Vagina (tissue), 2 donors: ENCODE data around the gene RAB11FIP3. TPM values are rescaled to one million over a fixed set of nuclear protein-coding genes. Genes with fewer than 3 reads are reported as not detected.

ENCODE experiments used
- DNase-seq, 2 donors: peaks; one replicate each; pipeline ENCODE4 v3.0.0-alpha.2; 2017; ENCODE audit errors: extremely low spot score in 2 of 2
- H3K27ac ChIP-seq: fragments of 200-600 bp; sonication (generic); one replicate; pipeline ENCODE4 v1.5.1; 2019
- H3K27me3 ChIP-seq: fragments of 200-600 bp; sonication (generic); one replicate; pipeline ENCODE4 v1.5.1; 2019
- H3K36me3 ChIP-seq, 2 donors: fragments of 200-600 bp; sonication (generic); one replicate each; pipeline ENCODE4 v1.5.1; 2017 to 2019
- H3K4me1 ChIP-seq: fragments of 200-600 bp; sonication (generic); one replicate; pipeline ENCODE4 v1.5.1; 2019
- H3K4me3 ChIP-seq, 2 donors: fragments of 200-600 bp; sonication (generic); 1 replicate in 1 of 2; 2 replicates in 1 of 2; pipeline ENCODE4 v1.5.1; 2016 to 2019
- H3K9me3 ChIP-seq: fragments of 200-600 bp; sonication (generic); one replicate; pipeline ENCODE4 v1.5.1; 2019
- POLR2A ChIP-seq, 2 donors: fragments of 450-650 bp; IDR thresholded peaks; one replicate each; pipeline ENCODE4 v1.6.1; 2017; ENCODE audit warnings: antibody characterized with exemption in 2 of 2, mild to moderate bottlenecking in 2 of 2, moderate library complexity in 2 of 2
- POLR2AphosphoS5 ChIP-seq, 2 donors: sonication (generic); formaldehyde crosslinking; IDR thresholded peaks; one replicate each; pipeline ENCODE4 v1.9.0; 2017; ENCODE audit warnings: antibody characterized with exemption in 2 of 2, mild to moderate bottlenecking in 2 of 2, low read depth in 1 of 2; ENCODE audit not compliant: insufficient read depth in 1 of 2
- intact Hi-C: fragments of 100-400 bp; cut with DNase I; formaldehyde crosslinking; loops from one replicate; pipeline ENCODE4 v1.15.1; 2023
- total RNA-seq: library from RNA; depleted of rRNA; stranded (reverse); fragments of >200 nt; gene quantifications from one replicate; pipeline ENCODE4 v1.2.3, GENCODE V29; 2016
- TF ChIP-seq, protein P1 (sequence below), 3 experiments: fragments of 450-650 bp in 2 of 3; fragments of 200-600 bp in 1 of 3; sonication (generic) in 1 of 3; IDR thresholded peaks; one replicate each; pipeline ENCODE4 v1.5.1; 2017 to 2019; ENCODE audit warnings: antibody characterized with exemption in 3 of 3, mild to moderate bottlenecking in 2 of 3, moderate library complexity in 2 of 3

Gene RAB11FIP3
- total RNA-seq, 1 donor from 2014 or later = 36.6 TPM

DNA sequence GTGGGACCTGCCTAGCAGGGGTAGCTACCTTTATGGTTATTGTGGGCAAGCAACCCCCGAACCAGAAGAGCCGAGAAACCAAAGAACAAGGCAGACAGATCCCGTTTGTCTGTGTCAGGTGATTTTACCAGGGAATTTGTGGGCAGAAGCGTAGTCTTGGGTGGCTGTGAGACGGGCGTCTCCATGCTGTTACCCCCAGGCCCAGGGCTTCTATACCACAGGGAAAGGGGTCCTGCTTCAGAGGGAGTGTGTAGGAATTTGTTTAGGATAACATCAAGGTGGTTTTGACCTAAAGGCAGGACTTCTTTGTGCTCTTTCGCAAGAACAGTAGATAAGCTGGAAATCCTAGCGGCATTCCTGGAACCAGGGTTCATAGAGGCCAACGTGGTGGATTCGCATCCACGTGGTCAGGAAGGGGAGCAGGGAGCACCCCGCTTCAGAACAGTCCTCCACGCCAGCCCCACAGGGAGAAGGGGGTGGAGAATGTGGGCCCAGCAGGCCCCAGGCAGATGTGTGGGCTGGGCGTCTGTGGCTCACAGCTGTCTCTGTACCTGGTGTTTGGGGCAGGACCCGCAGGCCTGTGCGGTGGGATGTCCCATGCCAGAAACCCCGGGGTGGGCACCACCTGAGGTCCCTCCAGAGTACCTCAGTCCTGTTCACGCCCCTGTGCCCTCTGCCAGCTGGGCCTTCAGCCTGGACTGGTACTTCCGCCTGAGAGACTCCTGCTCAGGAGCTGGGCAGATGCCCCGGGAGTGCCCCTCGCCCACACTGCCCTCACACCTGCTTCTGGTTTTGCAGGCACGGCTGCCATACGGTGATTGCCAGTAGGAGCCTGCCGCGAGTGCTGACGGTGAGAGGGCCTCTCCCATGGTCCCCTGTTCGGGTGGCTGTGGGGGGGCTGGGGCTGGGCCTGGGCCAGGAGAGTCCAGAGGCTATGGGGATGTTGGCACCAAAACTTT, 19.6 kb upstream of the RAB11FIP3 start:
- DNase-seq = no peak
- no peak overlapping the region for H3K27ac ChIP-seq
- H3K27me3 ChIP-seq = no peaks in the 10 kb centered on the region
- no peaks in the 10 kb centered on the region for H3K9me3 ChIP-seq
- intact Hi-C loops = no loop called here
- TF ChIP-seq, protein P1, sequence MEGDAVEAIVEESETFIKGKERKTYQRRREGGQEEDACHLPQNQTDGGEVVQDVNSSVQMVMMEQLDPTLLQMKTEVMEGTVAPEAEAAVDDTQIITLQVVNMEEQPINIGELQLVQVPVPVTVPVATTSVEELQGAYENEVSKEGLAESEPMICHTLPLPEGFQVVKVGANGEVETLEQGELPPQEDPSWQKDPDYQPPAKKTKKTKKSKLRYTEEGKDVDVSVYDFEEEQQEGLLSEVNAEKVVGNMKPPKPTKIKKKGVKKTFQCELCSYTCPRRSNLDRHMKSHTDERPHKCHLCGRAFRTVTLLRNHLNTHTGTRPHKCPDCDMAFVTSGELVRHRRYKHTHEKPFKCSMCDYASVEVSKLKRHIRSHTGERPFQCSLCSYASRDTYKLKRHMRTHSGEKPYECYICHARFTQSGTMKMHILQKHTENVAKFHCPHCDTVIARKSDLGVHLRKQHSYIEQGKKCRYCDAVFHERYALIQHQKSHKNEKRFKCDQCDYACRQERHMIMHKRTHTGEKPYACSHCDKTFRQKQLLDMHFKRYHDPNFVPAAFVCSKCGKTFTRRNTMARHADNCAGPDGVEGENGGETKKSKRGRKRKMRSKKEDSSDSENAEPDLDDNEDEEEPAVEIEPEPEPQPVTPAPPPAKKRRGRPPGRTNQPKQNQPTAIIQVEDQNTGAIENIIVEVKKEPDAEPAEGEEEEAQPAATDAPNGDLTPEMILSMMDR (IDR thresholded peaks at IDR 0.05) = no peak
- TF ChIP-seq POLR2AphosphoS5 (IDR thresholded peaks at IDR 0.05; ENCODE audit: insufficient read depth in 1 of 2, low read depth in 1 of 2) (no peak), POLR2A (IDR thresholded peaks at IDR 0.05) (no peak)
- H3K4me1 ChIP-seq = peaks cover 12% of the 10 kb centered on the region
- H3K4me3 ChIP-seq = no peak overlapping the region
- no peaks in the 10 kb centered on the region for H3K36me3 ChIP-seq

DNA sequence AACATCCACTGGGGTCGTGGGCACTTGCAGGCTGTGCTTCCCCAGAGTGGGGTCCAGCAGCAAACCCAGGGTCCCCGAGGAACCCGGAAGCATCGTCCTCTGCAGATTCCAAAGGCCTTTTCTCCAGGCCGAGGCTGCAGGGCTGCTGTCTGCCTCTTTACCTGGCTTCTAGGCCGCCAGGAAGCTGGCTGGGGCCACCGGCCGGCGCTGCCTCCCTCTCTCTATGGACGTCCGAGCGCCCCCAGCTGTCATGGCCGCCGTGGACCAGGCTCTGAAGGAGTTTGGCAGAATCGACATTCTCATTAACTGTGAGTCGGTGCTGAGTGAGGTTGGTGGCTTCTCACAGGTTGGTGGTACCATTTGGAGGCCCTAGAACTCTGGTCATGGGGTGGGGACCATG, 18.2 kb upstream of the RAB11FIP3 start:
- Histone ChIP-seq H3K9me3 (no peaks in the 10 kb centered on the region), H3K4me1 (peaks cover 7% of the 10 kb centered on the region), H3K27me3 (no peaks in the 10 kb centered on the region), H3K36me3 (no peaks in the 10 kb centered on the region), H3K4me3 (no peak overlapping the region), H3K27ac (no peak overlapping the region)
- TF ChIP-seq, protein P1 (IDR thresholded peaks at IDR 0.05) = no peak
- no peak for TF ChIP-seq POLR2A (IDR thresholded peaks at IDR 0.05)
- no peak for TF ChIP-seq POLR2AphosphoS5 (IDR thresholded peaks at IDR 0.05; ENCODE audit: insufficient read depth in 1 of 2, low read depth in 1 of 2)
- DNase-seq = no peak
- intact Hi-C loops = no loop called here

DNA sequence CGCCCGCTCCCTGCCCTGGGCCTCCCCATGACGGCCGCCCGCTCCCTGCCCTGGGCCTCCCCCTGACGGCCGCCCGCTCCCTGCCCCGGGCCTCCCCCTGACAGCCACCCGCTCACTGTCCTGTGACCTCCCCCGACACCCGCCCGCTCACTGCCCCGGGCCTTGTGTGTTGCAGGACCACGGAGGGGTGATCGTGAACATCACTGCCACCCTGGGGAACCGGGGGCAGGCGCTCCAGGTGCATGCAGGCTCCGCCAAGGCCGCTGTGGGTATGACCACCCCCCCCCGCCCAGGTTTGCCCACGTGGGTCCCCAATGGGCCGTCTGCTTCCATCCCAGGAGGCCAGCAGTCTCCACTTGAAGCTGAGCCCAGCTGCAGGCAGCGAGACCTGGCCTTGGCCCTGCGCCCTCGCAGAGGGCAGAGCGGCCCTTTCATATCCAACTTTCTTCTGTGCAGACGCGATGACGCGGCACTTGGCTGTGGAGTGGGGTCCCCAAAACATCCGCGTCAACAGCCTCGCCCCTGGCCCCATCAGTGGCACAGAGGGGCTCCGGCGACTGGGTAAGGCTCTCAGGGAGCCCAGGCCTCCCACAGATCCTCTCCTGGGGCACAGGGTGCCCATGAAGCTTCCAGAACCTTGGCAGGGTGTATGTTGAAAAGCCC, 14.8 kb upstream of the RAB11FIP3 start:
- Histone ChIP-seq H3K9me3 (no peaks in the 10 kb centered on the region), H3K27me3 (no peaks in the 10 kb centered on the region), H3K36me3 (no peaks in the 10 kb centered on the region), H3K4me1 (no peaks in the 10 kb centered on the region), H3K27ac (no peak overlapping the region), H3K4me3 (no peak overlapping the region)
- intact Hi-C loops = no loop called here
- TF ChIP-seq, protein P1 (IDR thresholded peaks at IDR 0.05) = no peak
- no peak for TF ChIP-seq POLR2A (IDR thresholded peaks at IDR 0.05)
- no peak for TF ChIP-seq POLR2AphosphoS5 (IDR thresholded peaks at IDR 0.05; ENCODE audit: insufficient read depth in 1 of 2, low read depth in 1 of 2)
- DNase-seq = no peak

DNA sequence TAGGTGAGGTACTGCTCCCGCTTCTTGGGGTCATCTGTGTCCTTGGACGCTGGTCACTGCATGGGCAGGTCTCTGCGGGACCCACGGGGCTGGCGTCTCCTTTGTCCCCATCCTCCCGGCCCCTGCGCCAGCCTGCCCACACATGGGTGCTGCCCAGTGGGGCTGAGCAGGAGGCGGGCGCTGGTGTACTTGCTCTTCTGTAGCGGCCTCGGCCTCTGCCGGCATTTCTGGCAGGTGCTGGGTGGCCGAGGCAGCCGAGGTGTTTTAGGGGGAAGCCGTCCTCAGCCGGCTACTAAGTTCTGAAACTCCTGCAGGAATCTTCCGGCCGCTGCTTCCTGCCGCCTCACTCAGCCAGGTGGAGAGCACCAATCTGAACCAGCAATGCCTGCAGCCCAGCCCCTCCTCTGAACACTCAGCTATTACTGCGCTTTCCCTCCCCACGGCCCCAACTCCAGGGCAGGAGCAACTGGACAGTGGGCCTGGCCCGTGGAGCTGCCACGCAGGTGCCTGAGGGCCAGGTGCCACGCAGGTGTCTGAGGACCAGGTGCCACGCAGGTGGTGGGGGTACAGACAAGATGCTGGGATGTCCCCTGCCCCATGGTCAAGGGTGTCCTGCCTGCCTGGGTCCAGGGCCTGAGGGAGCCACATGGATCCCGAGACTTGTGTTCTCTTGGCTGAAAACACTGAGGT, 13.7 kb upstream of the RAB11FIP3 start:
- no peak overlapping the region for H3K4me3 ChIP-seq
- H3K9me3 ChIP-seq = no peaks in the 10 kb centered on the region
- no peaks in the 10 kb centered on the region for H3K36me3 ChIP-seq
- DNase-seq = no peak
- TF ChIP-seq, protein P1 (IDR thresholded peaks at IDR 0.05) = no peak
- TF ChIP-seq POLR2AphosphoS5 (IDR thresholded peaks at IDR 0.05; ENCODE audit: insufficient read depth in 1 of 2, low read depth in 1 of 2) (no peak), POLR2A (IDR thresholded peaks at IDR 0.05) (no peak)
- H3K27me3 ChIP-seq = no peaks in the 10 kb centered on the region
- H3K27ac ChIP-seq = no peak overlapping the region
- H3K4me1 ChIP-seq = no peaks in the 10 kb centered on the region
- intact Hi-C loops = no loop called here
